Cardiac fibroblast (primary cell): ENCODE data around the gene ANXA6.

Source experiments
- DNase-seq, 2 donors: peaks; one replicate each; pipeline versions ENCODE4 v3.0.0 to v3.0.0-alpha.2; 2010; ENCODE audit warnings: low read depth in 2 of 2
- H3K4me3 ChIP-seq, 2 donors: replicated peaks in 1 of 2; 1 replicate in 1 of 2; 2 replicates in 1 of 2; pipeline ENCODE4 v1.5.1; 2011; ENCODE audit warnings: low read depth in 2 of 2, low read length in 2 of 2, mild to moderate bottlenecking in 2 of 2, moderate library complexity in 1 of 2
- CTCF ChIP-seq: IDR thresholded peaks from one replicate; pipeline ENCODE4 v1.5.1; 2011; ENCODE audit warnings: low read depth, mild to moderate bottlenecking, low read length, inconsistent platforms

ANXA6 gene

GRCh38 chr5:151157426-151158286 is at the start of gene ANXA6:
ANXA6 (minus strand) TSS chr5:151157779; CDS start chr5:151147901, 9,878 bp downstream.
- peak; percentile 72 to 81 for DNase-seq
- no peak for TF ChIP-seq CTCF

DNA sequence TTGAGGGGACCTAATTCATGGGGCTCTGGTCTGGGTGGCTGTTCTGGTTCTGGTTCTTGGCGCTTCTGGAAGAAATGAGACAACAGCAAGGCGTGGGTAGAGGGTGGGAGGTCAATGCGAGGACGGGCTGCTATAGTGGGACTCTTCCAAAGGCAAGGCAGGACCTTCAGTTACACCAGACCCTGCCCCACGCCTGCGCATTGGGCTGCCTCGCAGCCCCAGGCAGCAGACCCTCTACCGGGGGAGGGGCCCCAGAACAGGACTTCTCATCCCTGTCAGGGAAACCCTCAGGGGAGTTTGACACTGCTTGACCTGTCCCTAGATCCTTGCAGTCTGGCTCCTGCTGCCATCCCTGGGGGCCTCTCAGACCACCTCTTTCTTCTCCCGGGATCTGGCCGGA is 47.8 kb upstream of the ANXA6 start:
- H3K4me3 ChIP-seq: no peak overlapping the region
- no peak for TF ChIP-seq CTCF
- DNase-seq: no peak

More at GRCh38 chr5:151157426-151158286, at the start of gene ANXA6:
- peak within 1 kb of the TSS; percentile 95 to 99 for H3K4me3 ChIP-seq

GRCh38 chr5:151204051-151204450 is 46.5 kb upstream of the ANXA6 start:
- H3K4me3 ChIP-seq: no peak overlapping the region
- DNase-seq: no peak
- TF ChIP-seq CTCF: no peak

DNA sequence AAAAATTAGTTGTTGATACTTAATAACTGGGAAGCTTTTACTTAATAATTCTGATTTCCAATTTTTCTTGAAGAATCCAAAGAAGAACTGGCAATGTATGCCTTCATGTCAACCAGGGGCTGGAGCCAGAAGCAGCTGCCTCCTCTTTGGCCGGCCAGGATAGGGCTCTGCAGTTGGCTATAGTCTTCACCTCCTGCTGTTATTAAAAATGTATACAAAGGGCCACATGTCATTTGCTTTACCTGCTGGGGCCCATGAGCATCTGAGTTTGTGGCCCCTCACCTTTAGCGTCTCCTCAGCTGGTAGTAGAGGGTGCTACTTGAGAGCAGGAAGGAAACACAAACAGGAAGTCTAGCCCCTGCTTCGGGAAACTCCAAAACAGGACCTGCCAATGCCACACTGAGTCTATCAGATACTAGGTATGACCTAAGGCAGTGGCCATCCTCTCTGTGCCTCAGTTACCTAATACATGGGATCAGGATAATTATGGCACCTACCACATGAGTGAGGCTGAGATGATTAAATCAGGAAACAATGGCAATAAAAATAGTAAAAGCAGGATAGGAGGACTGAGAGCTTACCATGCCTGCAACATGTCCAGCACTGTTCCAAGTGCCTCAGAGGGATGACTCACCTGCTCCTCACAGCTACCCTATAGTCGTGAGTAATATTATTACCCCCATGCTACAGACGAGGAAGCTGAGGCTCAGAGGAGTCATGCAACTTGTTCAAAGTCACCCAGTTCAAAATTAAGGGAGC is 45.0 kb upstream of the ANXA6 start:
- no peak overlapping the region for H3K4me3 ChIP-seq
- DNase-seq: peak; percentile 34 to 94
- no peak for TF ChIP-seq CTCF

DNA sequence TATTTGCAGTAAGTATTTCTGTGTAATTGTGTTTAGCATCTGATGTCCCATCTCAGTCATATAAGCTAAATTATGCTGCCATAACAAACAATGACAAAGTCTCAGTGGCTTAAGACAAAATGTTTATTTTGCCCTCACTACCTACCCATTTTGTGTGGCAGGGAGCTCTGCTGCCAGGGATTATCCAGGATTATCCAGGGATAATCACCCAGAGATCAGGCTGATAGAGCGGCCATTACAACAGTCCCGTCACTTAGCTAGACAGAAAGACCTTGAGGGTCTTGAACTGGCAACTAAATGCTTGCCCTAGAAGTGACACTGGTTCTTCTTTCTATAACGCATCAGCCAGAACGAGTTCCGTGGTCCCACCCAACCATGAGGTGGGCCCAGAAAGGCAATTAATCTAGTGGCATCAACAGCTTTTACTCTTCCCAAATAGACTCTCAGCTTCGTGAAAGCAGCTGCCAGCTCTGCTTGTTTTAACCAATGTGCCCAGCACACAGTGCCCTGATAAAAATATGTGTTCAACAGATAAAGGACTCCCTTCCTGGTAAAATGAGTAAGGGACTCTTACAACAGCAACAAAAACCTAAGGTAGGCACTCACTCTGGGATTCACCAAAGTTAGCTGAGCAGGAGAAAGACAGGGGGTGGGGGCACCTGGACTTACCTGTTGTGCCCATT is 43.5 kb upstream of the ANXA6 start:
- TF ChIP-seq CTCF: no peak

DNA sequence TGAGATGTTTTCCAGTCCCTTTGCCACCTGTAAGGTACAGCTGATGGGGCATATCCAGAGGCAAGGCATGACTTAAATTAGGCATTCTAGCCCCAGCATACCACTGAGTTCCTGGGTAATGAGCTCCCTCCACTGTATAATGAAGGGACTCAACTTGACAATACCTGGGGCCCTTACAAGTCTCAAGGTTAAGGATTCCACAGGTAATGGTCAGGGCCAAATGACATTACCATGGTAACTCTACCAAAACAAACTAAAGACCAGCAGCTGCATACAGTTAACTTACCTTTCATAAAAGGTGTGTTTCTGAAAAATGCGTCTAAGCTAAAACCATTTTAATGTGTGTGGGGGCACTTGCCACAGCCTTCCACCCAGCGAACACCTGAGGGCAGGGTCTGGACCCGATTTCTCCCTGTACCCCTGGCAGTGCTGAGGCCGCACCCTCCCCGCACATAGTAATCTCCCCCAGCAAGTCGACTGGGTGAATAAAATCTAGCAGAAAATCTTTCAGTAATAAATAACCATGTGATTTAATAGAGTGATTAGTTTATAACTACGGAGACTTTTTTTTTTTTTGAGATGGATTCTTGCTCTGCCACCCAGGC is 42.1 kb upstream of the ANXA6 start:
- no peak overlapping the region for H3K4me3 ChIP-seq
- TF ChIP-seq CTCF: no peak
- no peak for DNase-seq

More for the DNA sequence above, 43.5 kb upstream of the ANXA6 start:
- DNase-seq: no peak
- H3K4me3 ChIP-seq: no peak overlapping the region
